Lower leg skin (tissue), 4 donors: ENCODE data around the gene PRPS2. TPM values are rescaled to one million over a fixed set of nuclear protein-coding genes. Genes with fewer than 3 reads are reported as not detected.

Experiments
- DNase-seq, 2 donors: peaks; one replicate each; pipeline ENCODE4 v3.0.0-alpha.2; 2019; ENCODE audit warnings: low spot score in 2 of 2
- H3K4me3 ChIP-seq: fragments of 200-600 bp; sonication (generic); 2 replicates; pipeline ENCODE4 v1.5.1; 2017; ENCODE audit warnings: mild to moderate bottlenecking, low read depth; ENCODE audit not compliant: poor library complexity, severe bottlenecking
- POLR2A ChIP-seq, 2 donors: fragments of 450-650 bp; IDR thresholded peaks; one replicate each; pipeline ENCODE4 v1.6.1; 2016 to 2017; ENCODE audit warnings: antibody characterized with exemption in 2 of 2, mild to moderate bottlenecking in 1 of 2, moderate library complexity in 1 of 2
- WGBS, 2 donors: methylation state at CpG; one replicate each; pipeline ENCODE4 v1.1.5; 2018; 5-methylcytosine and 5-hydroxymethylcytosine counted together
- intact Hi-C: fragments of 100-400 bp; cut with DNase I; formaldehyde crosslinking; loops from one replicate; pipeline ENCODE4 v1.15.0; 2023; ENCODE audit warnings: low total_unique reads
- total RNA-seq, 4 donors: library from RNA; depleted of rRNA; stranded (reverse); fragments of >200 nt; gene quantifications; one replicate each; pipeline ENCODE4 v1.1.0, GENCODE V29; 2016
- TF ChIP-seq, protein P1 (sequence below), 3 donors: fragments of 450-650 bp; IDR thresholded peaks; one replicate each; pipeline ENCODE4 v1.5.1; 2016; ENCODE audit warnings: antibody characterized with exemption in 3 of 3, mild to moderate bottlenecking in 3 of 3, moderate library complexity in 2 of 3

Gene PRPS2
- total RNA-seq, 4 donors from 2014 or later = 49.5 to 113 (median 97.9) TPM

DNA sequence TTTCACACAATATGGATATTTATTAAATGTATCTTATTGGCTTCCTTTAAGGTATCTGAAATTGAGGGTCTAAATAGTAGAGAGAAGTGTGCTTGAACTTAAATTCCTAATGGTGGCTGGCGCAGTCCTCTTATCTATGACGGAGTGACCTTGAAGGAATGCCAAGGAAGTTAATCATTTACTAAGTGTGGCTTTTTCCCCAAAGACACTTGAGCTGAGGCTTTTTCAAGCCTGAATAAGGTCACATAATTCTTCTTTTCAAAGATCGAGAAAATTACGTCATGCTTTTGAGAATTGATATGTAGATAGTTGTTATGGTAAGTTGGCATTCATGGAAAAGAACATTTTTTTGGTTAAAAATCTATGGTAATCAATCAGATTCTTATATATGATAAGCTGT is 11.7 kb upstream of the PRPS2 start:
- 55 to 65% methylated on average over 4 of the region's 4 CpGs for WGBS, 2 donors
- TF ChIP-seq POLR2A (IDR thresholded peaks at IDR 0.05) = no peak
- TF ChIP-seq, protein P1, sequence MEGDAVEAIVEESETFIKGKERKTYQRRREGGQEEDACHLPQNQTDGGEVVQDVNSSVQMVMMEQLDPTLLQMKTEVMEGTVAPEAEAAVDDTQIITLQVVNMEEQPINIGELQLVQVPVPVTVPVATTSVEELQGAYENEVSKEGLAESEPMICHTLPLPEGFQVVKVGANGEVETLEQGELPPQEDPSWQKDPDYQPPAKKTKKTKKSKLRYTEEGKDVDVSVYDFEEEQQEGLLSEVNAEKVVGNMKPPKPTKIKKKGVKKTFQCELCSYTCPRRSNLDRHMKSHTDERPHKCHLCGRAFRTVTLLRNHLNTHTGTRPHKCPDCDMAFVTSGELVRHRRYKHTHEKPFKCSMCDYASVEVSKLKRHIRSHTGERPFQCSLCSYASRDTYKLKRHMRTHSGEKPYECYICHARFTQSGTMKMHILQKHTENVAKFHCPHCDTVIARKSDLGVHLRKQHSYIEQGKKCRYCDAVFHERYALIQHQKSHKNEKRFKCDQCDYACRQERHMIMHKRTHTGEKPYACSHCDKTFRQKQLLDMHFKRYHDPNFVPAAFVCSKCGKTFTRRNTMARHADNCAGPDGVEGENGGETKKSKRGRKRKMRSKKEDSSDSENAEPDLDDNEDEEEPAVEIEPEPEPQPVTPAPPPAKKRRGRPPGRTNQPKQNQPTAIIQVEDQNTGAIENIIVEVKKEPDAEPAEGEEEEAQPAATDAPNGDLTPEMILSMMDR (IDR thresholded peaks at IDR 0.05) = no peak

DNA sequence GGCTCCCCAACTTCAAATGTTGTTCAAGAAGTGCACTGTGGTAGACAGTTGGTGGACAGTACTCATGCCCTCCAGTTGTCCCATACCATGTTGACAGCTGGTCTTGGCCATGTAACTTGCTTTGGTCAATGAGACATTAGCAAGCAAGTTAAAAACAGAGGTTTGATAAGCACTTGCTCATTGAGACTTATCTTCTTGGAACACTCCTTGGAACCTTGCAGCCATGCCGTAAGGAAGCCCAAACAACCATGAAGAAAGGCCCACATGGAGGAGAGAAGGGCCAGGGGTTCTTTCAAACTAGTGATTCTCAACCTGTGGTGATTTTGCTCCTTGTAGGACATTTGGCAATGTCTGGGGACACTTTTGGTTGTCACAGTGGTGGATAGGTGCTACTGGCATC is 2.6 kb upstream of the PRPS2 start:
- TF ChIP-seq, protein P1 (IDR thresholded peaks at IDR 0.05) = no peak
- TF ChIP-seq POLR2A (IDR thresholded peaks at IDR 0.05) = no peak
- intact Hi-C loops = no loop called here
- H3K4me3 ChIP-seq = no peak overlapping the region
- WGBS, 2 donors = 90 to 94% methylated on average over 1 of the region's 1 CpG
- DNase-seq = no peak

More for the DNA sequence above, 11.7 kb upstream of the PRPS2 start:
- H3K4me3 ChIP-seq = no peak overlapping the region
- DNase-seq = no peak
- intact Hi-C loops = no loop called here

DNA sequence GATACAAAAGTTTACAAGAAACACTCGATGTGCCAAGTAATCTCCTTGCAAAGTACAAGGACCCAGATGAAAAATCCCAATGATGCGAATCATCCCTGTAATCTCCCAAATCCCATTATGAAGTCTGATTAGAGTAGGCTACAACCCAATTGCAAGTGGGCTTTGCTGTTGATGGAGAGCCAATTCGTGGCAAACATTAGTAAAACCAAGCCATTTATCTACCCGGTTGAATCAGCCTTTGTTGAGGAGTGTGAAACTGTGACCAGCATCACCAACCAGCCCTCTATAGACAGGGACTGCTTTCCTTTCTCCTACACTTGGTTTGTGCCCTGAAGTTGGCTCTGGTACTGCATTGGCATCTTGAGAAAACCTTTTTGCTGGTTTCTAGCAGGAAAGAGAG is 1.2 kb upstream of the PRPS2 start:
- TF ChIP-seq, protein P1 (IDR thresholded peaks at IDR 0.05) = no peak
- intact Hi-C loops = no loop called here
- 79 to 85% methylated on average over 4 of the region's 4 CpGs for WGBS, 2 donors
- H3K4me3 ChIP-seq = no peak overlapping the region
- DNase-seq = no peak

DNA sequence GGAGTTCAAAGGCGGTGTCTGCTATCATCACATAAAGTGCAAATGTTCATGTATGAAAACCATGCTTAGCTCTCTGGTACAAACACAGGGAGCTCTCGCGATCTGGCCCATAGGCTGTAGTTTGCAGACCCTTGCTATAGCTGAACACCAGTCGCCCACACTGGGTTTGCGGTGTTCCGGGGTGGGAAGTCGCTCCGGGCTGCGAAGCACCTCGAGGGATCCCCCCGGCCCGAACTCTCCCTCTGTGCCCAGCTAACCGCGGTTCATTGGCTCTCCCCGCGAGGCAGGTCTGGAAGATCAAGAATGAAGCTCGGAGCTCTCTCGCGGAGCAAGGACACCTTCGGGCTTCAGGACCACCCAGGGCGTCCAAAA is 341 bp upstream of the PRPS2 start:
- DNase-seq = peak in 1 of 2 donors; percentile 86
- TF ChIP-seq, protein P1 (IDR thresholded peaks at IDR 0.05) = no peak
- no peak for TF ChIP-seq POLR2A (IDR thresholded peaks at IDR 0.05)
- 2 to 31% methylated on average over 12 to 21 of the region's 21 CpGs for WGBS, 2 donors
- H3K4me3 ChIP-seq = peak overlapping the region; percentile 68
- intact Hi-C loops = no loop called here

DNA sequence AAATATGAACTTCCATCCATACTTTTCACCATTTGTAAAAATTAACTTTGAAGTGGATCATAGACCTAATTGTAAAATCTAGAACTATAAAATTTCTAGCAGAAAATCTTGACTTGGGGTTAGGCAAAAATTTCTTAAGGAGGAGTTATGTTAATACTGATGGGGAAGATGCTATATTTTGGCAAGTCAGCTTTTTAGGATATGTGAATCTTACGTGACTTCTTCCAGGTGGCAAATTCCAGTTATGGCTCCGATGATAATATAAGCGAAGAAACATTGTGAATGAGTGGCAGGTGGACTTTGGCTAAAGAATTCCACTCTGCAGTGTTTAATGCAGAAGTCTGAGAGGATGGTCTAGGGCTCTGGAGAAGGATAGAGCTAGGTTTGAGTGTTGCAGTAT is 1.5 kb downstream of the PRPS2 start:
- DNase-seq = no peak
- 84 to 88% methylated on average over 3 of the region's 3 CpGs for WGBS, 2 donors
- TF ChIP-seq, protein P1 (IDR thresholded peaks at IDR 0.05) = no peak
- no peak for TF ChIP-seq POLR2A (IDR thresholded peaks at IDR 0.05)
- H3K4me3 ChIP-seq = no peak overlapping the region
- intact Hi-C loops = no loop called here

DNA sequence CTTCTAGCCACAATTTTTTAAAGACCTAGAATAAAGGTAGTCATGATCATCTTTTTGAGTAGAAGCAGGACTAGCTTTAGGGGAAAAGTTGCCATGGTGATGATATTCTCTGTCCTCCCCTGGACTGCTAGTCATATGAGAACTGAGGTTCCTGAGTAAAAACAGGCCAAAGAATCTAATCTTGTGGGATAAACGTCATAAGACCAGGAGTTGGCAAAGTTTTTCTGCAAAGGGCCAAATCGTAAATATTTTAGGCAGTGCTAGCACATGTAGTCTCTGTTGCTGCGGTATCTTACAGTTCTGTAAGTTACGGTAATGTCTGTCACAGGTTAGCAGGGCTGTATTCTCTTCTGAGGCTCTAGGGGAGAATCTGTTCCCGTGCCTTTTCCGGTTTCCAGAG is 3.4 kb downstream of the PRPS2 start:
- WGBS, 2 donors = 71 to 88% methylated on average over 6 of the region's 6 CpGs
- intact Hi-C loops = no loop called here
- DNase-seq = no peak
- TF ChIP-seq, protein P1 (IDR thresholded peaks at IDR 0.05) = no peak
- no peak overlapping the region for H3K4me3 ChIP-seq
